Endometrial microvascular endothelial cells (primary cell): ENCODE measurements around the gene MRPL17. TPM values are rescaled to one million over a fixed set of nuclear protein-coding genes. Genes with fewer than 3 reads are reported as not detected.

Experiments used
- in situ Hi-C: cut with HindIII; loops from 2 replicates; pipeline ENCODE4 v1.10.0; 2017; ENCODE audit warnings: low sequenced_read_pairs, low pct_unique_long_range_greater_than_20kb; ENCODE audit errors: inconsistent ontology term
- total RNA-seq: library from RNA; depleted of rRNA; stranded (reverse); fragments of >200 nt; gene quantifications from one replicate; pipeline ENCODE4 v1.2.3, GENCODE V29; 2015; ENCODE audit errors: inconsistent ontology term

Gene MRPL17
- total RNA-seq, 1 donor from 2014 or later, result 114 TPM

DNA sequence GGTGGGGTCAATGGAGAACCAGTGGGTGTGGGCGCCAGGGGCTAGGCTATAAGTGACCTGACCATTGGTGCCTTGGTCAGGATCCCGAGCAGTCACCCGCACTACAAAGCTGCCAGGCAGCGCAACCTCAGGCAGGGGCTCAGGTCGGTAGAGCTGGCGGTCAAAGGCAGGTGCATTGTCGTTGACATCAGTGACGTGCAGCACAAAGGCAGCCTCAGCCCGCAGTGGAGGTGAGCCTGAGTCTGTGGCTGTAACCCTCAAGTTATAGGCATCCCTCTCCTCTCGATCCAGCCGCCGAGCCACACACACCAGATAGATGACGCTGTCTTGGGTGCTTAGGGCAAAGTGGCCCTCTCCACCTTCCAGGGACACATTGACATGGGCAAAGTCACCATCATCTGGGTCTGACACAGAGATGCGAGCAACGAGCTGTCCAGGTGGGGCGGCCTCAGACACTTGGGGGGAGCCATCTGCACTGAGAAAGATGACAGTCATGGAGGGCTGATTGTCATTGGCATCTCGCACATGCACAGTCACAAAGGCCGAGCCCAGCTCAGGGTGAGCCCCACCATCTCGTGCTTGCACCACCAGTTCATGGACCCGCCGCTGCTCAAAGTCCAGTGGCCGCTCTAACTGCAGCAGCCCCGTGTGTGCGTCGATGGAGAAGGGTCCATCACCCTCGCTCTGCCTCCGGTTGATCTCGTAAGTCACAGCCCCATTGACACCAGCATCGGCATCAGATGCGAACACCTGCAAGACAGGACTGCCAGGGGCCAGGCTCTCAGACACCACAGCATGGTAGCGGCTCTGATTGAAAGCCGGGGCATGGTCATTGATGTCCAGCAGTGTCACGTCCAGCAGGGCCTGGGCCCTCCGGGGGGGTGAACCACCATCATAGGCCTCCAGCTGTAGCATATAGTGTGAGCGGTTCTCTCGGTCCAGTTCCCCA is 42.8 kb downstream of the MRPL17 start:
- in situ Hi-C loops, result no loop called here

- in situ Hi-C loops, result no loop called here
These were observed 44.7 kb downstream of the MRPL17 start for GRCh38 chr11:6638429-6638828.

DNA sequence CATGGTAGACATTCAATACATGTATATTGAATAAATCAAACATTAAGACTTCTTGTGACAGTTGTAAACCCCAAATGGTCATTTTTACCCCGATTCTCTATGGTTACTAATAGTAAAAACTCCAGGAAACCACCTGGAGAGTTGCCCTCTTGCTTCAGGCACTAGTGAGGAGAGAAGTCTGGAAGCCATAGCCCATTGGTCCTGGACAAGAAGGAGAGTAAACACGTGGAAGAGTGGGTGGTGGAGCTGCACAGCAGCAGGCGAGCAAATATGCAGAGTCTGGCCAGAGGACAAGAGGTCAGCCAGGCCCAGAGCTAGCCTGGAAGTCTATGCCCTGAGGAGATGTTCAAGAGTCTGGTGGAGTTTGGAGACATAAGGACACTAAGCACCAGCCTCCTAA is 45.3 kb downstream of the MRPL17 start:
- in situ Hi-C loops, result no loop called here

- in situ Hi-C loops, result no loop called here
These were observed 46.7 kb downstream of the MRPL17 start for GRCh38 chr11:6636480-6636879.

DNA sequence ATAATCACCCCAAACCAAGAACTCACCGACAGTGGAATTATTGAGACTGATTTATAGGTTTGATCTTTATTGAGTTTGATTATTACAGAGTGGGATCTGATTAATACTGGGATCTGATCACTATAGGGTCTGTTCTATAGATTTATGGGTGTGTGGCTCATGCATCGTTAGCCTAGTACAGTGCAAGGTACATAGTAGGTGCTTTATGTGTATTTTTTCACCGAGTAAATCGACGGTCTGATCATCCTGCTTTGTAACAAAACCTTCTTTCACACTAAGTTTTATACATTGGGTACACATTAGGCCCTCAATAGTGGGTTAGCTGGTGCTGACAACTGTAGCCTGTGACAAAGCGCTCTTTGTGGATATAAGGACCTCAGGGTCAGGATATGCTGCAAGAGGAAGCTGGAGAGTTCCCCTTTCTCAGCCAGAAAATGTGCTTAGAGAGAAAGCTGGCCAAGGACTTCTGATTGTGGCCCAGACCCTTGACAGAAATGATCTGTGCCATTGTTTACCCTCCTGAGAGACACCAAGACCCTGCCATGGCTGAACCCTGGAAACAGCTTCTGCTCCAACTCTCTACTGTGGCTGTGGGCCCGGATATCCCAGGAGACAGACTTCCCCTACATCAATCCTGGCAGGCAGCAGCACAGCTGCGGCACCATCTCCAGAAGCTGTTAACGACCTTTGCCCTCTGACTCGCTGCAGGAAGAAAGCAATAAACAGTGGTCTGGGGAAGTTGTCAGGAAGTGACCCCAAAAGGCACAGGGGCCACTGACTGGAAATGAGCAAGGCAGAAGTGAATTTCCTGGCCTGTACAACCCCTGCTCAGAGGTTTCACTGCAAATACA is 47.8 kb downstream of the MRPL17 start:
- in situ Hi-C loops, result no loop called here

- in situ Hi-C loops, result no loop called here
These were observed 48.6 kb downstream of the MRPL17 start for GRCh38 chr11:6634534-6634933.

- in situ Hi-C loops, result no loop called here
These were observed 49.4 kb downstream of the MRPL17 start for GRCh38 chr11:6633422-6634408.

DNA sequence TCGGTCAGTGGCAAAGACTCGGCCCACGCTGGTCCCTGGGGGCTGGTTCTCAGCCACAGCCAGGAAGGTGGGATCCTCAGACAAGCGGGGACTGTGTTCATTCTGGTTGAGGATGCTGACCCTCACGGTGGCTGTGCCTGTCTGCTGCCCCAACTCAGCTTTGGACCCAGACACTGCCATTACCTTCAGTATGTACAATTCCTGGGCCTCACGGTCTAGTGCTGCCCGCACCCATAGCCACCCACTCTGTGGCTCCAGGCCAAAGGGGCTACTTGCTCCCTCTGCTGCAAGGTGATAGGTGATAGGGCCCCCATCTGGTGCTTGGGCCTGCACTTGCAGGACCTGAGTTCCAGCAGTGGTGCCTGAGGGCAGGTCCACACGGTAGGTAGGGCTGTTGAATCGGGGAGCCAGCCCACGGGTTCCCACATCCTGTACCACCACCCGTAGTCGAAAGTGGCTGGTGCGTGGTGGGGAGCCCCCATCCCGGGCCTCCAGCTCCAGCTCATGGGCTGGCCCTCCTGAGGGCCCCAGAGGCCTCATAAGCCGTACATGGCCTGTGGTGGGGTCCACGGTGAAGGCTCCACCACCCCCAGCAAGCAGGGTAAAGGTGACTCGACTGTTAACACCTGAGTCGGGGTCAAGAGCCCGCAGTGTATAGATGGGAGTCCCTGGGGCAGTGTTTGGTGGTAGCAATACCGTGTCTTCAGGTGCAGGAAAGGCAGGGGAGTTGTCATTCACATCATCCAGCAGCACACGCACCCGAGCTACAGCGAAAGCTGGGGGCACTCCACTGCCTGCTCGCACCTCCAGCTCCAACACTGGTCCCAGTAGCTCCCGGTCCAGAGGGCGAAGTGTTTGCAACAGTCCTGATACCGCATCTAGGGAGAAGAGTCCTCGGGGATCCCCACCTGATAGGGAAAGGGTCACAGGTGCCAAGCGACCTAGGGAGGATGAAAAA is 50.7 kb downstream of the MRPL17 start:
- in situ Hi-C loops, result no loop called here

DNA sequence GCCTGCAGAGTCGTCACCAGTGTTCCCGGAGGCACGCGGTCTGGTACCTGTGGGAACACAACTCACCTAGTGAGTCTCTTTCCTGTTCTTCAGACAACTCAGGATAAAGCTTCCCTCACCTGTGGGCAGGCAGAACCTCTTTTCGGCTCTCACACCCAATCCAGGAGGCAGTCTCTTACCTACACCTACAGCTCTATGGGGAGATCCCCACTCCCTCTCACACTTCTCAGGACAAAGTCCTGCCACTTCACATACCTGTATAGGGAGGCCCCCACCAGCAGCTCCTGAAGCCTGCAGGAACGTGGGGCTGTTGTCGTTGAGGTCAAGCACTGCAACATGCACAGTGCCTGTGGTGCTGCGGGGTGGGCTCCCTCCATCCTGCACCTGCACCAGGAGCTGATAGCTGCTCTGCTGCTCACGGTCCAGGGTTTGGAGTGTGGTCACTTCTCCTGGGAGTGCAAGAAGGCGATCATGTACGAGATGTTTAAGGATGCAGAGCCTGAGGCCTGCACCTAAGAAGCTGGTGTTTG is 51.7 kb downstream of the MRPL17 start:
- in situ Hi-C loops, result no loop called here

GRCh38 chr11:6630632-6631291 is 52.4 kb downstream of the MRPL17 start:
- in situ Hi-C loops, result no loop called here

Other genes starting within 250 kb of the MRPL17 start
- gene HPX, start 242.4 kb downstream of the MRPL17 start, total RNA-seq, result not detected
- 60.0 TPM for gene TRIM3, start 209.4 kb downstream of the MRPL17 start, total RNA-seq
- gene ARFIP2, start 202.0 kb downstream of the MRPL17 start, total RNA-seq, result 51.8 TPM
- 24.4 TPM for gene TIMM10B, start 201.8 kb downstream of the MRPL17 start, total RNA-seq
- gene DNHD1, start 186.1 kb downstream of the MRPL17 start, total RNA-seq, result 2.2 TPM
- gene RRP8, start 79.7 kb downstream of the MRPL17 start, total RNA-seq, result 35.8 TPM
- gene ILK, start 79.6 kb downstream of the MRPL17 start, total RNA-seq, result 247 TPM
- 41.9 TPM for gene TAF10, start 71.1 kb downstream of the MRPL17 start, total RNA-seq
- gene TPP1, start 63.9 kb downstream of the MRPL17 start, total RNA-seq, result 100.0 TPM
- 48.7 TPM for gene DCHS1, start 27.5 kb downstream of the MRPL17 start, total RNA-seq
- not detected for gene OR2AG2, start 88.6 kb upstream of the MRPL17 start, total RNA-seq
- not detected for gene OR2AG1, start 99.7 kb upstream of the MRPL17 start, total RNA-seq
- gene OR6A2, start 116.3 kb upstream of the MRPL17 start, total RNA-seq, result 0.09 TPM
- not detected for gene OR10A5, start 162.3 kb upstream of the MRPL17 start, total RNA-seq
- not detected for gene OR10A2, start 179.7 kb upstream of the MRPL17 start, total RNA-seq
- not detected for gene OR10A4, start 193.3 kb upstream of the MRPL17 start, total RNA-seq
- gene OR2D2, start 209.2 kb upstream of the MRPL17 start, total RNA-seq, result not detected
- not detected for gene OR2D3, start 237.7 kb upstream of the MRPL17 start, total RNA-seq
- gene ZNF215, start 243.1 kb upstream of the MRPL17 start, total RNA-seq, result 4.9 TPM